CD4-positive, alpha-beta T cell (primary cell): Measurements from ENCODE around the gene OR5L1. TPM values are rescaled to one million over a fixed set of nuclear protein-coding genes. Genes with fewer than 3 reads are reported as not detected.

ENCODE experiments used
- ATAC-seq: fragments of 200-7000 bp; cut with Tn5 transposase; one replicate; pipeline ENCODE4 v1.10.0; 2022; ENCODE audit warnings: mild to moderate bottlenecking; ENCODE audit not compliant: poor library complexity
- CTCF ChIA-PET: fragments of 350-600 bp; sonication (Branson Sonifier 250); formaldehyde crosslinking; loops from one replicate; lab custom pipeline; 2021; ENCODE audit warnings: antibody characterized with exemption, inconsistent platforms; lab: Charles Lee
- POLR2A ChIA-PET: fragments of 350-600 bp; sonication (Branson Sonifier 250); formaldehyde crosslinking; loops from one replicate; lab custom pipeline; 2021; ENCODE audit warnings: antibody characterized with exemption, inconsistent platforms; lab: Charles Lee
- DNase-seq, 14 experiments: peaks; one replicate each; pipeline ENCODE4 v3.0.0-alpha.2; 2013 to 2020; ENCODE audit warnings: mixed read lengths in 2 of 14
- H3K27ac ChIP-seq, 2 donors: one replicate each; pipeline versions ENCODE4 v1.5.1 to v1.7.0; 2013; ENCODE audit warnings: low read length in 2 of 2, low read depth in 1 of 2, mild to moderate bottlenecking in 1 of 2
- H3K27me3 ChIP-seq, 2 experiments: 1 replicate in 1 of 2; 2 replicates in 1 of 2; pipeline versions ENCODE4 v1.6.1 to v1.7.0; 2013; ENCODE audit warnings: low read length in 2 of 2, control low read depth in 1 of 2, mild to moderate bottlenecking in 1 of 2, moderate library complexity in 1 of 2; ENCODE audit not compliant: insufficient read depth in 2 of 2, control insufficient read depth in 1 of 2
- H3K36me3 ChIP-seq: one replicate; pipeline ENCODE4 v1.6.1; 2013; ENCODE audit warnings: low read length, control low read depth; ENCODE audit not compliant: insufficient read depth
- H3K4me1 ChIP-seq: one replicate; pipeline ENCODE4 v1.6.1; 2013; ENCODE audit warnings: low read length, control low read depth; ENCODE audit not compliant: insufficient read depth
- H3K4me3 ChIP-seq: one replicate; pipeline ENCODE4 v1.5.1; 2013; ENCODE audit warnings: mild to moderate bottlenecking, low read length, moderate library complexity
- H3K9me3 ChIP-seq, 2 experiments: 1 replicate in 1 of 2; 2 replicates in 1 of 2; pipeline versions ENCODE4 v1.6.1 to v1.7.0; 2013; ENCODE audit warnings: low read length in 2 of 2, mild to moderate bottlenecking in 2 of 2, control low read depth in 1 of 2, moderate library complexity in 1 of 2; ENCODE audit not compliant: control insufficient read depth in 1 of 2, insufficient read depth in 1 of 2
- H3K27ac Mint-ChIP-seq: one replicate; pipeline ENCODE4 v1.8.0; 2020; ENCODE audit warnings: mixed read lengths
- H3K27me3 Mint-ChIP-seq: one replicate; pipeline ENCODE4 v1.8.0; 2021; ENCODE audit warnings: mixed read lengths
- H3K36me3 Mint-ChIP-seq: one replicate; pipeline ENCODE4 v1.8.0; 2021; ENCODE audit warnings: low read depth, mixed read lengths
- H3K4me1 Mint-ChIP-seq: one replicate; pipeline ENCODE4 v1.8.0; 2021; ENCODE audit warnings: low read depth, mixed read lengths
- H3K4me3 Mint-ChIP-seq: one replicate; pipeline ENCODE4 v1.8.0; 2020; ENCODE audit warnings: mild to moderate bottlenecking, mixed read lengths
- H3K9me3 Mint-ChIP-seq: one replicate; pipeline ENCODE4 v1.8.0; 2020; ENCODE audit warnings: mixed read lengths
- intact Hi-C, 2 experiments: fragments of 100-400 bp; cut with DNase I in 1 of 2; cut with micrococcal nuclease in 1 of 2; formaldehyde crosslinking; loops; one replicate each; pipeline versions ENCODE4 v1.15.1 to v1.9.0; 2023 to 2025; cut with DNase I, micrococcal nuclease
- total RNA-seq, 174 experiments: library from RNA in 2 of 174; stranded (reverse) in 2 of 174; gene quantifications; one replicate each; pipeline ENCODE4 v1.2.3 and lab custom pipeline; 2021 to 2026
- TF ChIP-seq, protein P1 (sequence below): fragments of 200-600 bp; IDR thresholded peaks from one replicate; pipeline ENCODE4 v1.8.0; 2022; ENCODE audit warnings: antibody characterized with exemption, mild to moderate bottlenecking

Gene OR5L1
- total RNA-seq, 2 experiments from 2014 or later: not detected

DNA sequence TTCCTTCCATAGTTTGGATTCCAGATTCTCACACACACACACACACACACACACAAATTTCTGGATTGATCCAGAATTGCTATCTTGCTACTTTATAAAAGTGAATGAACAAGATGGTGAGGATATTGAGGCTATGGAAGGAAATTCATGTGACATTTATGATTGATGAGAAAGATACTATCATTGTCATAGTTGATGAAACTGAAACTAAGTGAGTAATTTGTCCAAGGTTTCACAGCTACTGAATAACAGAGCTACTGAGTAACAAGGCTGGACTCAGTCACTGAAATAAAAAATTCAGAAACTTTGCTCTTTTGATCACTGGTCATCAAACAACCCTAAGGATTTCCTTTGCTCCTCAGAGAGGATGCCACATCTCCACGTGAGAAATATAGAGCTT lies 43.5 kb downstream of the OR5L1 start:
- Mint-ChIP-seq H3K4me3 (no peak overlapping the region), H3K36me3 (no peaks in the 10 kb centered on the region), H3K4me1 (no peaks in the 10 kb centered on the region), H3K9me3 (peaks cover 15% of the 10 kb centered on the region), H3K27me3 (no peaks in the 10 kb centered on the region), H3K27ac (no peak overlapping the region)
- ChIA-PET CTCF (no interaction called here), POLR2A (no interaction called here)
- intact Hi-C loops: no loop called here
- H3K36me3 ChIP-seq: no peaks in the 10 kb centered on the region
- no peaks in the 10 kb centered on the region for H3K27me3 ChIP-seq
- ATAC-seq (no peak), DNase-seq (no peak)
- H3K9me3 ChIP-seq: peaks cover 0 to 9% of the 10 kb centered on the region in 2 experiments
- H3K4me1 ChIP-seq: no peaks in the 10 kb centered on the region
- H3K27ac ChIP-seq: no peak overlapping the region
- TF ChIP-seq, protein P1, sequence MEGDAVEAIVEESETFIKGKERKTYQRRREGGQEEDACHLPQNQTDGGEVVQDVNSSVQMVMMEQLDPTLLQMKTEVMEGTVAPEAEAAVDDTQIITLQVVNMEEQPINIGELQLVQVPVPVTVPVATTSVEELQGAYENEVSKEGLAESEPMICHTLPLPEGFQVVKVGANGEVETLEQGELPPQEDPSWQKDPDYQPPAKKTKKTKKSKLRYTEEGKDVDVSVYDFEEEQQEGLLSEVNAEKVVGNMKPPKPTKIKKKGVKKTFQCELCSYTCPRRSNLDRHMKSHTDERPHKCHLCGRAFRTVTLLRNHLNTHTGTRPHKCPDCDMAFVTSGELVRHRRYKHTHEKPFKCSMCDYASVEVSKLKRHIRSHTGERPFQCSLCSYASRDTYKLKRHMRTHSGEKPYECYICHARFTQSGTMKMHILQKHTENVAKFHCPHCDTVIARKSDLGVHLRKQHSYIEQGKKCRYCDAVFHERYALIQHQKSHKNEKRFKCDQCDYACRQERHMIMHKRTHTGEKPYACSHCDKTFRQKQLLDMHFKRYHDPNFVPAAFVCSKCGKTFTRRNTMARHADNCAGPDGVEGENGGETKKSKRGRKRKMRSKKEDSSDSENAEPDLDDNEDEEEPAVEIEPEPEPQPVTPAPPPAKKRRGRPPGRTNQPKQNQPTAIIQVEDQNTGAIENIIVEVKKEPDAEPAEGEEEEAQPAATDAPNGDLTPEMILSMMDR: no peak
- no peak overlapping the region for H3K4me3 ChIP-seq

Other genes with a start within 250 kb of the OR5L1 start
- gene OR4C16, start 239.2 kb upstream of the OR5L1 start, total RNA-seq: not detected
- gene OR4C11, start 203.7 kb upstream of the OR5L1 start, total RNA-seq: not detected
- not detected for gene OR4P4, start 176.3 kb upstream of the OR5L1 start, total RNA-seq
- gene OR4S2, start 163.0 kb upstream of the OR5L1 start, total RNA-seq: not detected
- not detected for gene OR4C6, start 149.2 kb upstream of the OR5L1 start, total RNA-seq
- gene OR5D13, start 37.9 kb upstream of the OR5L1 start, total RNA-seq: not detected
- gene OR5D14, start 15.8 kb upstream of the OR5L1 start, total RNA-seq: not detected
- not detected for gene OR5D18, start 8.3 kb downstream of the OR5L1 start, total RNA-seq
- not detected for gene OR5L2, start 15.9 kb downstream of the OR5L1 start, total RNA-seq
- gene OR5D16, start 27.4 kb downstream of the OR5L1 start, total RNA-seq: not detected
- not detected for gene TRIM51, start 71.9 kb downstream of the OR5L1 start, total RNA-seq
- not detected for gene OR5W2, start 103.2 kb downstream of the OR5L1 start, total RNA-seq
- not detected for gene OR5I1, start 125.0 kb downstream of the OR5L1 start, total RNA-seq
- not detected for gene OR10AG1, start 158.6 kb downstream of the OR5L1 start, total RNA-seq
- not detected for gene OR5F1, start 183.3 kb downstream of the OR5L1 start, total RNA-seq
- not detected for gene OR5AS1, start 216.3 kb downstream of the OR5L1 start, total RNA-seq